Gastroesophageal sphincter (tissue), 4 donors: Measurements from ENCODE around the gene HEPN1. TPM values are rescaled to one million over a fixed set of nuclear protein-coding genes. Genes with fewer than 3 reads are reported as not detected.

Experiments
- ATAC-seq: fragments of 150-250 bp; one replicate; pipeline ENCODE4 v1.9.1; 2016; ENCODE audit warnings: mild to moderate bottlenecking, moderate library complexity
- H3K27ac ChIP-seq, 4 donors: fragments of 200-600 bp; sonication (generic) in 3 of 4; 1 replicate in 3 of 4; 2 replicates in 1 of 4; pipeline ENCODE4 v1.5.1; 2016 to 2019
- H3K27me3 ChIP-seq: fragments of 200-600 bp; sonication (generic); one replicate; pipeline ENCODE4 v1.5.1; 2019
- H3K36me3 ChIP-seq, 2 donors: fragments of 200-600 bp; sonication (generic); one replicate each; pipeline ENCODE4 v1.5.1; 2019; ENCODE audit warnings: control low read depth in 1 of 2
- H3K4me1 ChIP-seq, 3 donors: fragments of 200-600 bp; sonication (generic); 1 replicate in 2 of 3; 2 replicates in 1 of 3; pipeline ENCODE4 v1.5.1; 2016 to 2019; ENCODE audit warnings: control low read depth in 2 of 3
- H3K4me3 ChIP-seq, 2 donors: fragments of 200-600 bp; sonication (generic); one replicate each; pipeline ENCODE4 v1.5.1; 2019; ENCODE audit warnings: mild to moderate bottlenecking in 1 of 2, moderate library complexity in 1 of 2
- H3K9me3 ChIP-seq, 3 donors: fragments of 200-600 bp; sonication (generic); one replicate each; pipeline ENCODE4 v1.5.1; 2017 to 2019; ENCODE audit warnings: control low read depth in 2 of 3
- CTCF ChIP-seq, 4 experiments: fragments of 200-600 bp in 2 of 4; fragments of 450-650 bp in 2 of 4; sonication (generic) in 1 of 4; IDR thresholded peaks; one replicate each; pipeline ENCODE4 v1.5.1; 2017 to 2019; ENCODE audit warnings: antibody characterized with exemption in 4 of 4, mild to moderate bottlenecking in 2 of 4, moderate library complexity in 2 of 4
- EP300 ChIP-seq: sonication (generic); formaldehyde crosslinking; IDR thresholded peaks from one replicate; pipeline ENCODE4 v1.6.1; 2017; ENCODE audit warnings: antibody characterized with exemption, mild to moderate bottlenecking
- POLR2A ChIP-seq, 2 donors: fragments of 450-650 bp; IDR thresholded peaks; one replicate each; pipeline ENCODE4 v1.6.1; 2017; ENCODE audit warnings: antibody characterized with exemption in 2 of 2, mild to moderate bottlenecking in 2 of 2, moderate library complexity in 1 of 2
- POLR2AphosphoS5 ChIP-seq: sonication (generic); formaldehyde crosslinking; IDR thresholded peaks from one replicate; pipeline ENCODE4 v1.6.1; 2017; ENCODE audit warnings: antibody characterized with exemption
- WGBS, 2 donors: methylation state at CpG; one replicate each; pipeline ENCODE4 v1.1.5; 2018; ENCODE audit warnings: low coverage in 1 of 2; 5-methylcytosine and 5-hydroxymethylcytosine counted together
- total RNA-seq, 4 donors: library from RNA; depleted of rRNA; stranded (reverse); fragments of >200 nt; gene quantifications; one replicate each; pipeline ENCODE4 v1.1.0, GENCODE V29; 2016

Gene HEPN1
- total RNA-seq, 4 donors from 2014 or later = 0.67 TPM; not detected in 3

DNA sequence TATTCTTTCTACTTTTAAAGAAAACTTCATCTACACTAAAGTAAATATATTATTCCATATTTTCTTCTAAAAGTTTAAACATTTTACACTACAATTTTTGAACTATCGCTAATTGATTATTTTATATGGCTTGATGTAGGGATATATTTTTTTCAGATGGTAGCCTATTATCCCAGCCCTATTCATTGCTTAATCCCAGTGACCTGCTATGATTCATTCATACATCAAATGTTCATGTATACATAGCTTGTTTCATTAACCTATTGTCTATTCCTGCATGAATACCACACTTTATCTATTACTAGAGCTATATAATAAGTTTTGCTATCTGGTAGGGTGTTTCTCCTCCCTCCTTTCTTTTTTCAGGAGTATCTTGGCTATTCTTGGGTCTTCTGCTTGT lies 16.4 kb upstream of the HEPN1 start:
- 90 to 100% methylated on average over 1 of the region's 1 CpG for WGBS, 2 donors
- no peak for TF ChIP-seq EP300
- TF ChIP-seq CTCF (IDR thresholded peaks at IDR 0.05) = no peak
- TF ChIP-seq POLR2A (IDR thresholded peaks at IDR 0.05) = no peak
- ATAC-seq = no peak

GRCh38 chr11:124915541-124916369 lies 3.3 kb upstream of the HEPN1 start:
- Histone ChIP-seq H3K4me3 (no peak overlapping the region), H3K4me1 (peaks cover 0 to 6% (median 0%) of the 10 kb centered on the region in 3 donors), H3K9me3 (peaks cover 0 to 13% (median 0%) of the 10 kb centered on the region in 3 donors), H3K27ac (no peak overlapping the region), H3K36me3 (no peaks in the 10 kb centered on the region), H3K27me3 (peaks cover 24% of the 10 kb centered on the region)
- WGBS, 2 donors = 81 to 86% methylated on average over 1 to 3 of the region's 3 CpGs
- TF ChIP-seq EP300 (no peak), POLR2A (IDR thresholded peaks at IDR 0.05) (no peak), CTCF (IDR thresholded peaks at IDR 0.05) (no peak), POLR2AphosphoS5 (no peak)
- no peak for ATAC-seq

More for the DNA sequence above, 16.4 kb upstream of the HEPN1 start:
- Histone ChIP-seq H3K4me1 (peaks cover 0 to 25% (median 13%) of the 10 kb centered on the region in 3 donors), H3K27me3 (peaks cover 8% of the 10 kb centered on the region), H3K9me3 (no peaks in the 10 kb centered on the region), H3K36me3 (no peaks in the 10 kb centered on the region), H3K4me3 (no peak overlapping the region), H3K27ac (no peak overlapping the region)

DNA sequence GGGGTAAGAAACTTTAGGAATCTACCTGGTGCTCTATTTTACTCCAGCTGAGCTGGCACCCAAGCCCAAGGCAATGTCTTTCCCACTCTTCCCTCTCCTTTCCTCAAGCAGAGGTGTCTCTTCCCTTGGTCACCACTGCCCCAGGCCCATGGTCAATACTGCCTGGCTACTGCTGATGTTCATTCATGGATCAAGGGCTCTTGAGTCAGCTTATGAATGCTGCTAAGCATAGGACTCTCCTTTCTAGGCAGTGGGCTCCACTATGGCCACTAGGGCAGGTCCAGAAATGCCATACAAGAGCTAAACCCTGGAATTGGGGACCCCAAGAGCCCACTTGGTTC lies 2.7 kb upstream of the HEPN1 start:
- Histone ChIP-seq H3K27me3 (peaks cover 30% of the 10 kb centered on the region), H3K9me3 (peaks cover 0 to 11% (median 0%) of the 10 kb centered on the region in 3 donors), H3K36me3 (no peaks in the 10 kb centered on the region), H3K4me3 (no peak overlapping the region), H3K27ac (no peak overlapping the region), H3K4me1 (peaks cover 0 to 11% (median 3%) of the 10 kb centered on the region in 3 donors)
- no peak for ATAC-seq
- no peak for TF ChIP-seq CTCF (IDR thresholded peaks at IDR 0.05)

DNA sequence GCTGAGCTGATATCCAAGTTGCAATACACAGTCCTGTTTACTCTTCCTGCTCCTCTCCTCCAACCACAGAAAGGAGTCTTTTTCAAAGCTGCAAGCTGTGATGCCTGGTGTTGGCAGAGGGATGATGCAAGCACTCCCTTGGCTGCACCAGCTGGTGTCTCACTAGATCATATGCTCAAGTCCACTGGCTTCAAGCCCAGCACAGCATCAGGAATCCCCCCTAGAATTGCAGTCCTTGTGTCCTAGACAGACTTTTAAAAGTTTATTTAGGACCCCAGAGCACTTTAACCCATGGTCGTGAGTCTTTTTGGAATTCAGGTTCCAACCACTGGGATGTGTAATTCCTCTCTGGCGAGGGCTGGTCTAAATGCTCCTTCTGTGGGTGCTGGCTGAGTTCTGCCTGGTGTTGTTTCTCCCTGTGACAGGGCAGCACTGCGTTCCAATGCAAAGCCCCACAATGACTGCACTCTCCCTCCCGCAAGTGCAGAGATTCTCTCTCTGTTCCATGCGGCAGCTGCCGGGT lies 1.9 kb upstream of the HEPN1 start:
- WGBS, 2 donors = no CpG with 5 or more reads among the region's 6 CpGs
- no peaks in the 10 kb centered on the region for H3K36me3 ChIP-seq
- H3K9me3 ChIP-seq = peaks cover 0 to 2% (median 0%) of the 10 kb centered on the region in 3 donors
- peaks cover 0 to 14% (median 3%) of the 10 kb centered on the region in 3 donors for H3K4me1 ChIP-seq
- H3K4me3 ChIP-seq = no peak overlapping the region
- TF ChIP-seq POLR2AphosphoS5 = no peak
- no peak for TF ChIP-seq CTCF (IDR thresholded peaks at IDR 0.05)
- no peak for TF ChIP-seq POLR2A (IDR thresholded peaks at IDR 0.05)
- TF ChIP-seq EP300 = no peak
- peaks cover 37% of the 10 kb centered on the region for H3K27me3 ChIP-seq
- ATAC-seq = no peak
- H3K27ac ChIP-seq = no peak overlapping the region

- 78 to 94% methylated on average over 2 of the region's 2 CpGs for WGBS, 2 donors
- TF ChIP-seq CTCF (IDR thresholded peaks at IDR 0.05) (no peak), POLR2AphosphoS5 (no peak), POLR2A (IDR thresholded peaks at IDR 0.05) (no peak), EP300 (no peak)
- Histone ChIP-seq H3K27me3 (peaks cover 44% of the 10 kb centered on the region), H3K36me3 (no peaks in the 10 kb centered on the region), H3K9me3 (no peaks in the 10 kb centered on the region), H3K27ac (no peak overlapping the region), H3K4me1 (peaks cover 0 to 14% (median 3%) of the 10 kb centered on the region in 3 donors), H3K4me3 (no peak overlapping the region)
- no peak for ATAC-seq
Observed at GRCh38 chr11:124919898-124920297, 848 bp downstream of the HEPN1 start.
